Small intestine (tissue), 7 donors: ENCODE data around the gene TMEM109. TPM values are rescaled to one million over a fixed set of nuclear protein-coding genes. Genes with fewer than 3 reads are reported as not detected.
"Not testable (repeated sequence)": the region's sequence is repeated elsewhere in the genome, so short reads cannot be mapped to it uniquely, and the experiment has no call there.

Source experiments
- DNase-seq, 2 donors: peaks; one replicate each; pipeline versions ENCODE4 v3.0.0 to v3.0.0-alpha.2; 2013
- FAIRE-seq: peaks from 2 replicates; lab custom pipeline; 2012; peaks lifted over from hg19 to GRCh38; lab: Jason Lieb, UNC
- H3K27ac ChIP-seq, 3 donors: one replicate each; pipeline ENCODE4 v1.5.1; 2013; ENCODE audit warnings: low read length in 2 of 3, mild to moderate bottlenecking in 2 of 3, control low read depth in 1 of 3, inconsistent platforms in 1 of 3, low read depth in 1 of 3, moderate library complexity in 1 of 3
- H3K27me3 ChIP-seq, 3 donors: one replicate each; pipeline ENCODE4 v1.6.1; 2013; ENCODE audit warnings: low read length in 3 of 3, inconsistent platforms in 1 of 3; ENCODE audit not compliant: control insufficient read depth in 3 of 3, insufficient read depth in 3 of 3
- H3K36me3 ChIP-seq, 3 donors: one replicate each; pipeline ENCODE4 v1.6.1; 2013; ENCODE audit warnings: low read length in 3 of 3, inconsistent platforms in 1 of 3, low read depth in 1 of 3, mild to moderate bottlenecking in 1 of 3, moderate library complexity in 1 of 3; ENCODE audit not compliant: control insufficient read depth in 3 of 3, insufficient read depth in 2 of 3
- H3K4me1 ChIP-seq, 3 donors: one replicate each; pipeline ENCODE4 v1.6.1; 2013; ENCODE audit warnings: low read length in 2 of 3, inconsistent platforms in 1 of 3, low read depth in 1 of 3, mild to moderate bottlenecking in 1 of 3, moderate library complexity in 1 of 3; ENCODE audit not compliant: control insufficient read depth in 3 of 3, insufficient read depth in 2 of 3
- H3K4me3 ChIP-seq, 3 donors: one replicate each; pipeline ENCODE4 v1.5.1; 2013; ENCODE audit warnings: low read length in 3 of 3, control low read depth in 1 of 3, inconsistent platforms in 1 of 3, low read depth in 1 of 3, mild to moderate bottlenecking in 1 of 3, moderate library complexity in 1 of 3
- H3K9me3 ChIP-seq, 2 donors: one replicate each; pipeline ENCODE4 v1.6.1; 2013; ENCODE audit warnings: low read depth in 1 of 2, low read length in 1 of 2; ENCODE audit not compliant: control insufficient read depth in 2 of 2, insufficient read depth in 1 of 2
- WGBS, 3 donors: extraction: QIAGEN DNeasy Blood & Tissue Kit; methylation state at CpG; one replicate each; pipeline ENCODE4 v1.1.7; 2013; 5-methylcytosine and 5-hydroxymethylcytosine counted together
- polyA plus RNA-seq, 4 donors: library from polyadenylated mRNA; stranded (reverse) in 3 of 4; unstranded in 1 of 4; fragments of 200-250 nt in 3 of 4; fragments of 120-200 nt in 1 of 4; gene quantifications; one replicate each; pipeline versions ENCODE4 v1.2.1 to v1.2.3, GENCODE V29; 2013
- donor health status: healthy with polysubstance abuse.
- donor health status: control.
- donor health status: control.
- donor health status: Bipolar disorder and iron deficiency.
- donor health status: healthy.

The TMEM109 gene
- polyA plus RNA-seq, 4 donors = 14.1 to 63.7 (median 33.9) TPM

GRCh38 chr11:60902625-60903024 lies 11.3 kb upstream of the TMEM109 start:
- peaks cover 0 to 15% (median 8%) of the 10 kb centered on the region in 3 donors for H3K4me1 ChIP-seq
- DNase-seq (no peak), FAIRE-seq (no peak)
- H3K27me3 ChIP-seq = no peaks in the 10 kb centered on the region
- no peak overlapping the region for H3K27ac ChIP-seq
- 93 to 94% (median 94%) methylated on average over 11 of the region's 11 CpGs for WGBS, 3 donors
- peaks cover 17 to 51% (median 25%) of the 10 kb centered on the region in 3 donors for H3K36me3 ChIP-seq
- no peaks in the 10 kb centered on the region for H3K9me3 ChIP-seq
- H3K4me3 ChIP-seq = no peak overlapping the region

GRCh38 chr11:60905047-60905446 lies 8.9 kb upstream of the TMEM109 start:
- Histone ChIP-seq H3K27ac (peak overlapping the region in 2 of 3 donors; percentile 24 to 93), H3K4me1 (peaks cover 0 to 15% (median 8%) of the 10 kb centered on the region in 3 donors), H3K27me3 (no peaks in the 10 kb centered on the region), H3K9me3 (no peaks in the 10 kb centered on the region), H3K4me3 (peak overlapping the region in 2 of 3 donors; percentile 72 to 76), H3K36me3 (peaks cover 8 to 33% (median 12%) of the 10 kb centered on the region in 3 donors)
- FAIRE-seq (no peak), DNase-seq (peak in 1 of 2 donors; percentile 24)
- WGBS, 3 donors = 17 to 38% (median 34%) methylated on average over 6 of the region's 6 CpGs

GRCh38 chr11:60905551-60906113 lies 8.3 kb upstream of the TMEM109 start:
- H3K36me3 ChIP-seq = peaks cover 7 to 28% (median 8%) of the 10 kb centered on the region in 3 donors
- no peaks in the 10 kb centered on the region for H3K9me3 ChIP-seq
- H3K27ac ChIP-seq = peak overlapping the region; percentile 92 to 96 (median 93)
- peak overlapping the region; percentile 72 to 92 (median 76) for H3K4me3 ChIP-seq
- H3K27me3 ChIP-seq = no peaks in the 10 kb centered on the region
- WGBS, 3 donors = 1 to 4% (median 2%) methylated on average over 16 of the region's 16 CpGs
- H3K4me1 ChIP-seq = peaks cover 0 to 15% (median 8%) of the 10 kb centered on the region in 3 donors
- FAIRE-seq (no peak), DNase-seq (peak; percentile 58 to 77)

- 0 to 1% (median 0%) methylated on average over 66 to 75 of the region's 75 CpGs for WGBS, 3 donors
- H3K9me3 ChIP-seq = no peaks in the 10 kb centered on the region
- no peak for FAIRE-seq
- no peaks in the 10 kb centered on the region for H3K27me3 ChIP-seq
- H3K27ac ChIP-seq = peak within 1 kb of the TSS; percentile 92 to 96 (median 93)
- peak; percentile 98 to 99 for DNase-seq
- H3K36me3 ChIP-seq = peaks cover 3 to 21% (median 5%) of the 10 kb centered on the region in 3 donors
- peaks cover 0 to 15% (median 8%) of the 10 kb centered on the region in 3 donors for H3K4me1 ChIP-seq
- H3K4me3 ChIP-seq = peak within 1 kb of the TSS; percentile 72 to 92 (median 76)
Measured at GRCh38 chr11:60906132-60906972, 7.6 kb upstream of the TMEM109 start, which contains the start of gene PRPF19. PRPF19 (minus strand) TSS chr11:60906585; CDS start chr11:60906382, 203 bp downstream.

GRCh38 chr11:60908803-60909202 lies 5.2 kb upstream of the TMEM109 start:
- no peak overlapping the region for H3K27ac ChIP-seq
- H3K27me3 ChIP-seq = no peaks in the 10 kb centered on the region
- WGBS, 3 donors = 20 to 61% (median 44%) methylated on average over 1 of the region's 1 CpG
- no peak for DNase-seq
- no peaks in the 10 kb centered on the region for H3K36me3 ChIP-seq
- FAIRE-seq = no peak
- peaks cover 0 to 20% (median 8%) of the 10 kb centered on the region in 3 donors for H3K4me1 ChIP-seq
- no peak overlapping the region for H3K4me3 ChIP-seq
- no peaks in the 10 kb centered on the region for H3K9me3 ChIP-seq

GRCh38 chr11:60909680-60910280 lies 4.2 kb upstream of the TMEM109 start:
- not testable (repeated sequence) for DNase-seq, H3K27me3 ChIP-seq, H3K4me3 ChIP-seq, H3K36me3 ChIP-seq, H3K9me3 ChIP-seq, FAIRE-seq
- 66 to 75% (median 67%) methylated on average over 3 of the region's 3 CpGs for WGBS, 3 donors
- H3K4me1 ChIP-seq = peaks cover 0 to 14% (median 5%) of the 10 kb centered on the region in 3 donors
- H3K27ac ChIP-seq = peak overlapping the region in 1 of 3 donors; percentile 36

GRCh38 chr11:60910281-60910687 lies 3.7 kb upstream of the TMEM109 start:
- 57 to 90% (median 75%) methylated on average over 3 of the region's 3 CpGs for WGBS, 3 donors
- Histone ChIP-seq H3K9me3 (no peaks in the 10 kb centered on the region), H3K4me3 (no peak overlapping the region), H3K27ac (peak overlapping the region in 1 of 3 donors; percentile 36), H3K27me3 (no peaks in the 10 kb centered on the region), H3K36me3 (no peaks in the 10 kb centered on the region), H3K4me1 (peaks cover 0 to 9% (median under 1%) of the 10 kb centered on the region in 3 donors)
- DNase-seq (no peak), FAIRE-seq (no peak)
